Renal cortex interstitium (tissue), 11 donors: ENCODE measurements around the gene C2orf68. TPM values are rescaled to one million over a fixed set of nuclear protein-coding genes. Genes with fewer than 3 reads are reported as not detected.

ENCODE experiments used
- DNase-seq, 11 donors: peaks; one replicate each; pipeline ENCODE4 v3.0.0-alpha.2; 2013; ENCODE audit warnings: low read depth in 9 of 11, low spot score in 4 of 11; ENCODE audit errors: extremely low read depth in 1 of 11
- polyA plus RNA-seq, 3 donors: library from polyadenylated mRNA; unstranded; fragments of 120-200 nt; gene quantifications; one replicate each; pipeline ENCODE4 v1.2.1, GENCODE V29; 2013; ENCODE audit not compliant: insufficient read length in 3 of 3

The C2orf68 gene
- polyA plus RNA-seq, 3 donors: 56.2 to 81.2 (median 61.1) TPM

DNA sequence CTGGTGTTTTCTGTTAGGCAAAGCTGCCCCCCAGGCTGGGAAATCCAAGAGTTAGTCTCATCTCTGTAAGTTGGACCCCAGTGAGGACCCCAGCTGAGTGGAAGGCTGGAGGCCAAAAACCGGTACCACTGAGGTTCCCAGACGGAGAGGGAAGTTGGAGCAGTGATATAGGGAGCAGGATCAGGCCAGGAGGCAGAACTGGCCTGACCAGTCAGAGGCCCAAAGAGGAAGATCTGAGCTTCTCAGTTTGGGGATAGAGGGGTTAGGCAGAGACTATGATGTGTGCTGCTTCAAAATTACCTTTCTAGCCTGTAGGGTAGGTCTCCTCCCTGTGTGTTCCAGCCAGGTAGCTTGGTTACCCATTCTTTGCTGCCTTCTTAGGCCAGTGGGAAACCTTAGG is 20.9 kb downstream of the C2orf68 start:
- no peak for DNase-seq

DNA sequence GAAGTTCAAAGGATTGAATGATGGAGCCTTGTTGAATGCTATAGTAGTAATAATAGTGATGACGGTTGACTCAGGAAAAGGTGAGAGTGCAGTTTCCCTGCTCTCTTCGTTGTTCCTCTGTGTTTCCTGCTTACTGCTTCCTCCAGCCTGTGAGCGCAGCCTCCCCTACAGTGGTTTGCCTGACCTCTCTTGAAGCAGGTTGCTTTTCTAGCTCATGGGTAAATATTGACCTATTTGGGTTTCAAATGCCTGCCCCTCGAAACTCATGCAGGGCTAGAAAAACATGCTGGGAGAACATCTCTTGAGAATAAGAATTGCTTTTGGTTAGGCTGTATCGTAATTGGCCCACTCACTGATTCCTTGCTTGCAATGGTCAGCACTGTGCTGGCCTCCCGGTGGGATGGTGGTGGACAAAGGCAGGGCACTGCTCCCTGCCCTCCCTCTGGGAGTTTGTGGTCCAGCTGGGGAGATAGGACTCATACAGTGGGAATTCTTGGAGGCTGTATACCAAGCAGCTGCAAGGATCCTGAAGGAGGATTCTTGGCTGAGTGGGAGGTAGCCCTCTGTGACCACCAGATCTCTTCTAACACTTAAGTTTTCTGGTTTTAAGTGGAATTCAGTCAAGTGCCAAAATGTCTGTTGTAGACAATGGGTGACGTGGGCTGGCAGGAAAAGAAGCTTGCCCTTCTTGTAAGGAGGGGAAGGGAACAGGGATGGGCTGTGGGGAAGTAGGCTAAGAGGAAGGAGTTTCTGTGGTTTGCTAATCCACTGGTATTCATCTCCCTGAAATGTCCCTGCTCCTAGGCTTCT is 21.7 kb downstream of the C2orf68 start:
- DNase-seq: no peak

DNA sequence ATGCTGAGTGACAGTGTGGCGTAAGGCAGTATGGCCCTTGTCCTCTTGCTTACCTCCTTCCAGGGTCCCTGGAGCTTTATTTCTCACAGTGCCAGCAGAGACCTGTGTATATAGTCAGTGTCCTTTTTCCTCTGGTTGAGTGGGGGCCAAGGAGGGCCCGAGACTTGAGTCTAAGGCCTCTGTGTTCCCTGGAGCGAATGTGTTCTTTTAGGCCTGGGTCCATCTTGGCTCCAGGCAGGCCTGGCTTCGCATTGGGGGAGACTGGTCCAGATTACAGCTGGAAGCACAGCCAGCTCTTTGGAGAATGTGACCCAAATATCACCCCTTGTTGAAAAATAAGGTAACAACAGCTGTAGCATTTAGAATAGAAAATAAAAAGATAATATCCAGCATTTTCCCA is 22.7 kb downstream of the C2orf68 start:
- DNase-seq: no peak

DNA sequence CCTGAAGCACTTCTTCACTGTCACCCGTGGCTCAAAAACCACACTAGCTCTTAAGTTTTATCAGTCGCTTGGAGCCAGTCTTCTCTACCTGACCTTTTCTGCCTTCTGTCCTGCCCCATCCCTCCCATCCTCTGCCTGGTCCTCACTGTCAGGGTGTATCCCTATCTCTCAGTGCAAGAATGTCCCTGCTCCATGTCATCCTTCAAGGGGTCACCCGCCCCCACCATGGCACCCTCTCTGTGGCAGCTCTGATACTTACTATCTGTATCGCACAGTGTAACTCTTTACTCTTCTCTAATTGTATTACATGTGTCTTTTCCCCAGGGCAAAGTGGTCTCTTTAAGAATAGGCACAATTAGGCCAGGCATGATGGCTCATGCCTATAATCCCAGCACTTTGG is 23.2 kb downstream of the C2orf68 start:
- no peak for DNase-seq

DNA sequence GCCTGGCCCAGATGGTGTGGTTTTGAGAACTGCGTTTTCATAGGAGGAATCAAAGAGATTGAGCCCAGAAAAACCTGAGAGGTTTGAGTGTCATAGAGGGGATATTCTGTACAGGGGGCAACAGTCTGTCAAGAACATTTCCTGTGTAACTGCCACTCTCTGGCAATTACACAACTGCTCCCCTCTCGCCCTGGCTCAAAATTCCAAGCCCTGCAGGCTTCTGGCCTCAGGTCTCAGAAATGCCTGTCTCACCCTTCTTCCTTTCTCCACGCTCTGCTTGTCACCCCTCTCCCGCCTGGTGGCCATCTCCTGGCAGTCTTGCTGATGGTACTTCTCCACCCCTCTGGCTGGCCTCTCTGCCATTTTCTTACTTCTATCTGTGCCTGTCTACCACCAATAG is 23.6 kb downstream of the C2orf68 start:
- no peak for DNase-seq

DNA sequence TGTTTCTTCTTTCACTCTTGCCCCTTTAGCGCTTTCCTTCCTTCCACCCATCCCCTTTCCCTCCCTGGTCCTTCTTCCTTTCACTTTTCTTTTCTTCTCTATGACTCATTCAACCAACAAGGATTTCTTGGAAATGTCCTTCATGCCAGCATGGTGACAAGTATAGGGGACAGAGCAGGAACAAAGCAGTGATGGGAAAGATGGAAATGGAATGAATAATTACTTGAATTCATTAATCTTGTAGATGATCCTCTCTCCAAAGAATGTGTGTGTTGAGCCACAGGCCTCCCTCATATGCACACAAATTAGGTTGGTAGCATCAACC is 26.1 kb downstream of the C2orf68 start:
- DNase-seq: no peak

DNA sequence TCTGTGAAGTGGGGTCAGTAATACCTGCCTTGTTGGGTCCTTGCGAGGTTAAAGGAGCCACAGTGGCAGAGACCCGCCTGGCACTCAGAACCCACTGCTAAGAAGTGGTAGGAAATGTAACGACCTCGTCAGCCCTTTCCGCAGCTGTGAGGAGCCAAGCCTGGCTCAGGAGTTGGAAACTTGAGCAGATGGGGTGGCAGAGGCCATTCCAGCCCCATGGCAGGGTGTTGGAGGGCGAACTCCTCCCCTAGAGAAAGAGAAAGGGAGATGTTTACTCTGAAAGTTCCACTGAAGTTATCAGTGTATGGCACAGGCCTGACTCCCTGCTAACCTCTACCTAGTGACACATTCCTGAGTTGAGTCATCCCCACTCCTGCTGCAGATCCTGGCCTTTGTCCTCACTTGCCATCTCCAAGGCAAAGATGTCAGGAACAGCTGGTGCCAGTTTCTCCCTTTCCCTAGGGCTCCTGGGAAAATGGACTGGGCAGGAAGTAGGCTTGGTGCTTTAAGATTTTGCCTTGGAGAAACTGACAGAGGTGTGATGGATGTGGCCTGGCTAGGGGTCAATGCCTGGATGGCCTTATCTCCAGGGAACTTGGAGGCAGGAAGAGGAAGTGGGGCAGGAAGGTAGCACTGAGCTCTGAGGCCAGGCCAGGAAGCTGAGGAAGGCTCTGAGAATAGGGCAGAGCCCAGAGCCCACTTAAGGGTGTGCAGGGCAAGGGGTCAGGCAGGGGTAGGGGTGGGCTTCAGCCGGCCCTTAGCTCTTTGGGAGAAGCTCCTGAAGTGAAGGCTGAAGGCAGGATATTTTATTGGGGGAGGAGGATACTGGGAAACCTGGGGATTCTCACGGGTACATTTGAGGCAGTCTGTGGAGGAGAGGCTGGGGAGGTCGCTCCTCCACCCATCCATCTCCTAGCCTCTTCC is 26.7 kb downstream of the C2orf68 start:
- DNase-seq: peak in 2 of 11 donors; percentile 33 to 63

DNA sequence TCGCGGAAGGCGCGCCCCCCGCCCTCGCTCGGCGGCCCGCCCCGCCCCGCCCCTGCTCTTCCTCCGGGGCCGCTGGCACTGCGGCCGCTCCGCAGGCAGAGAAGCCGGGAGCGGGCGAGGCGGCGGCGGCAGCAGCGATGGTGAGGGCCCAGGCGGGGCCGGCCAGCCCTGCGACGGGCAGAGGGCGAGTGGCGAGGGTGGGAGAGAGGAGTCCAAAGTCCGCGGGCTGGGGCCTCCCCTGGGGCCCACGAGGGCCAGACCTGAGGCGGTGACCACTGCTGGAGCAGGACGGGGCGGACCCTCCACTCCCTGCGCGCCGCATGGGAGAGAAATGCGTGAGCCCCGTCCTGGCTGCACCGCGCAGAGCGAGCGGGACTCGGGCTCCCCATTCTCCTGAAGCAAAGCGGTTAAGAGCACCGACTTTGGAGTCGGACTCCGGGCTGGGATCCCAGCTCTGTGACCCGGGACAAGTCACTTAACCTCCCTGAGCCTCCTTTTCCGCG is 27.5 kb downstream of the C2orf68 start, which contains the start of gene VAMP5:
Gene VAMP5 (plus strand): TSS at position 78 of the 503 bp plus-strand sequence. CDS start 60 bp downstream, at position 138.
- peak in 1 of 11 donors; percentile 41 for DNase-seq

DNA sequence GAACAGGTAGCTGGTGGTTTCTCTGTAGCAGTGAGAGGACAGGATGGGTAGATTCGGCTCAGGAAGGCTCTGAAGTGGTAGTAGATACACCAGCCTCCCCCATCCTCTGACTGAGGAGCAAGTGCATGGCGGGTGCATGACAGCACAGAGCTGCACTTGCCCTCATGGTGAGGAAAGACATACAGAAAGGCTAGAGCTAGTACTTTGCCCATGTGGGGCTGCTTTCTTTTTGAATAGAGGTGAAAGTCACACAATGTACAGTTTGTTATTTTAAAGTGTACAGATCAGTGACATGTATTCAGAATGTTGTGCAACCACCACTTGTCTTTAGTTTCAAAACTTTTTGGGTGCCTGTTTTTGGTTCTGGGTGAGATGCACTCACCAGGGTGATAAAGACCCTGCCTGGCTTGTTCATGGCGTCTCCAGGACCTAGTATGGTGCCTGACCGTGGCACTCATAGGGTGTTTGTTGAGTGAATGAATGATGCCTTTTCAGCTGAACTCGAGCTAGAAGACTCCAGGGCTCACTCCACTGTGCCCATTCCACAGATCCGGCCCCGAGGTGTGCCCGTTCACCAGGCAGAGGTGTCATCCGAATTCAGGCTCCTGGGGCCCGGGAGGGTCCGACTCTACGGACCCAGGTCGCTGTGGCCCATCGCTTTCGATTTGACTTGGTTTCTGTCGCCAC is 28.1 kb downstream of the C2orf68 start:
- no peak for DNase-seq

DNA sequence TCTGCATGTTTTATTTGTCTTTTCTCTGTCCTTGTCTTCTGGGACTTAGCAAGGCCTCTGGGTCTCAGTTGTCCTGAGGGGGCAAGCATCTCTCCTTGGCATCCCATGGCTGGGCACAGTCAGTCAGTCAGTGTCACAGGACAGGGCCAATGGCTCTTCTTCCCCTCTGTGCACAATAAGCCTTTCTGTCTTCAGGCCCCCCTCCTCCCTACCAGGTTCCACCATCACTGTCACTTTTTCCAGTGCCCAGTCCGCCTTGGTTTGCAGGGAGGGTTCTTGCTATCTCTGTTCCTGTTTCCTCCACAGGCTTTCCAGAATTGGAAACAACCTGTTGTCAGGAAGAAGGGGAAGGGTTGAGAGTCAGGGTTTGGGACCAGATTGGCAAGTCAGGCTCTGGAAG is 29.4 kb downstream of the C2orf68 start:
- DNase-seq: no peak

DNA sequence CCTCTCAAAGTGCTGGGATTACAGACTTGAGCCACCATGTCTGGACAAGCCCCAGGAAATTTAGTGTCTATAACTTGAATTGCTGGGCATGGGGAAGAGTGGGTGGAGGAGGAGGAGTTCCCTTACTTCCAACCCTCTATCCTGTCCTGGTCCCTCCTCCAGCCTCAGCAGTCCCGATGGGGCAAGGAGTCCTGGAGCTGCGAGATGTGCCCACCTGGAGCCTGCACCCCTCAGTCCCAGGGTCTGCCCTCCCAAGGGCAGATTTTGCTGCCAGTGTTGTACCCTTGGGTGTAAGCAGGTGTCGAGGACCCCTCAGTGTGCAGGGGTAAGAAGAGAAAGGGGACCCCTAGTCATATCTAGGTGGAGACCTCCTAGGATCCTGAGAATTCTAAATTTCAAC is 31.7 kb downstream of the C2orf68 start:
- DNase-seq: no peak

DNA sequence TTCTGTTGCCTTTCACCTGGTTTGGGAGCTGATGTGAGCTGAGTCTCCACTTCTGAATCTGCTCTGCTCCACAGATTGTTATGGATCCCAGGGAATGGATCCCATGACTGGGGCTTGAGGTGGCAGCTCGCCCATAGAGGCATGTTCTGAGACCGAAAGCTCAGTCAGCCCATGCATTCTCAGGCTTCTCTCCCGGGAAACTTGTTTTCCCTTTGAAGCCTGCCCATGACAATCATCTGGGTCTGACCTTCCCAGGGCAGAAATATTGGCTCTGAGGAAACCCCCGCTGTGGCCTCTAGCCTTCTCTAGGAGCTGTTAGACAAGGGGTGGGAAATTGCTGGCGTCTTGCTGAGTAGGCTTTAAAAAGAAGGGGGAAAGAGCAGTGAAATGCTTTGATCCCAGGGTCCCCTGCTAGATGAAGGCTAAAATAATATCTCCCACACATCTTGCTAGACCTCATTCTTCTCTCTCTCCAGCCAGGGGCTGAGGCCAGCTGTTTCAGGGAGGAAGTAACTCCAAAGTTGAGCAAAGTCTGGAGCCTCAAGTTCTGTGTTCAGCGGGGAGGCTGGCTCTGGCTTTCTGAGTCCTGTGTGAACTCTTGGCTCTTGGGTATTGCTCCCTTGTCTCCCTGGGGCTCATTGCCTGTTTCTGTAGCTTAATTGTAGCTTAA is 32.5 kb downstream of the C2orf68 start:
- peak in 1 of 11 donors; percentile 36 for DNase-seq

DNA sequence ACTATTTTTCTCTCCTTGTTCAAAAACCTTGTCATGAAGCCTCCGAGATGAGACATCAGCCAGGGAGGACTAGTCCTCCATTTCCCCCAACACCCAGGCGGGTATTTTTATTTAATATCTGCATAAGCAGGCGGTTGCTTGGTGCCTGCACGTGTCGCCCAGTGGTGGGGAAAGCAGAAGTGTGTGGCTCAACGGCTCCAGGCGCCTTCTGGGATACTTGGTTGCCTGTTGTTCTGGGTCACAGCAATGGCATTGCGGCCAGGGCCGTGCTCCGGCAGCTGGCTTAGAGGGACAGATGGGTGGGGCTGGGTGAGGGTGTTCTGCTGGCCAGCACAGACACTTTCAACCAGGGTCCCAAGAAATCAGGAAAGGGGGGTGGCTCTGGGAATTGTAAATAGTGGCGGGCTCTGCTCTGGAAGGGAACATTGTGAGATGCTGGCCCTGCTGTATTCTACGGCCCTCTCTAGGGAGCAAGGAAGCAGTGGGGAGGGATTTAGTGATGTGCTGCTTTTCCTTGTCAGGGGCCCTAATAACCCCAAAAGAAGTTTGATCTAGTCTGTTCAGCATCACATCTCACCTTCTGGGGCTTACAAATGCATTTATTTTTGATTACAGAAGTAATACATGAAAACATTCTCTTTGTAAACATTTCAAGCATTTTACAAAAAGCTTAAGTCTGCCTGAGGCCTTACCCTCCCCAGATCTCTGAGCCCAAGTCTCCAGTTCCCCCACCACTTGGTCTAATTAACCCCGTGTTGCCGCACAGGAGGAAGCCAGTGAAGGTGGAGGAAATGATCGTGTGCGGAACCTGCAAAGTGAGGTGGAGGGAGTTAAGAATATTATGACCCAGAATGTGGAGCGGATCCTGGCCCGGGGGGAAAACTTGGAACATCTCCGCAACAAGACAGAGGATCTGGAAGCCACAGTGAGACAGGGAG is 33.4 kb downstream of the C2orf68 start:
- DNase-seq: no peak

DNA sequence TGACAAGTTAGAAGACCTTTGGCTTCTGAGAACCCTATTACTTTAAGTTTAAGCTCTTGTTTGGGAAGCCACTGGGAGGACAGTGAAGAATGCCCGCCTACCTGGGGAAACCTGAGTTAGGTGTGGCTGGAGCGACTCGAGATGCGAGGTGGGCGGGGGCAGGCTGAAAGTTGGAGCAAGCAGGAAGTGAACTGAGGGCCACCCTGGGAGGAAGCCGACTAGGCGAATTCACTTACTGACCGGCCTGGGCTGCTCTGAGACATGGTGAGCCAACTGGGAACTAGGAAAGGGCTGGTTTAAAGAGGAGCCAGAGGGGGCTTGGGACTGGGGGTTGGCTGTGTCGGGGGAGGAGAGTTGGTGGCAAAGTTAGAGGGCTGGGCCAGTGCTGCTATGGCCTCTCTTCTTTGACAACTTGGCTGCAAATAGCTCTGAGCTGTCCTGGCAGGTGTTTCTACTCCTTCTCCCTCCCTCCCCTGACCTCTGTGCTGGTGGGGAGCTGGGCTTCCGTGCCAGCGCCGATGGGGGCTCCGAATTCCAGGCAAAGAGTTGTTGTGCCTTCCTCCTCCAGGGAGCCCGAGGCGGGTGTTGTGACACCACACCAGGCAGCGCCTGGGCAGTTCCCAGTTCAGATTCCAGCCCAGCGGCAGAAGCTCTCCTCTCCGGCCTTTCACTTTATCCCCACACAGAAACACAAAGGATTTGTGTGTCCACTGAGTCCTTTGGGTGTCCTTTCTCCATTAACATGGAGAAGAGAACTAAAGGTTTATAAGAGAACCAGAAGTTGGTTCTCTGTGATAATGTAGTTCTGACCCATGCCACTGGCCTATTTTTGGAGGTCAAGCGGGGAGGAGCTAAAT is 34.3 kb downstream of the C2orf68 start, which contains the start of gene VAMP8:
Gene VAMP8 (plus strand): TSS at position 201 of the 857 bp plus-strand sequence. CDS start 61 bp downstream, at position 262.
- peak in 1 of 11 donors; percentile 52 for DNase-seq

DNA sequence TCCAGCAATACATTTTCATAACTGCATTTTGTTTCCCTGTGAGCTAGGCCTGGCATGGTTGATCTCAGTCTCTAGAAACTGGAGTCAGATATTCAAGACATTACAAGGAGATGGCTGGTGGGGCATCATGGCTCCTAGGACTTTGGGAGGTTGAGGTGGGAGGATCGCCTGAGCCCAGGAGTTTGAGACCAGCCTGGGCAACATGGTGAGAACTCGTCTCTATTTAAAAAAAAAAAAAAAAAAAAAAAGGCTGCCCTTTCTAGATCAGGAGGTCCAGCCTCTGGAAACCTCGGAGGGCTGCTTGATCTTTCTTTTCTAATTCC is 34.8 kb downstream of the C2orf68 start:
- no peak for DNase-seq

DNA sequence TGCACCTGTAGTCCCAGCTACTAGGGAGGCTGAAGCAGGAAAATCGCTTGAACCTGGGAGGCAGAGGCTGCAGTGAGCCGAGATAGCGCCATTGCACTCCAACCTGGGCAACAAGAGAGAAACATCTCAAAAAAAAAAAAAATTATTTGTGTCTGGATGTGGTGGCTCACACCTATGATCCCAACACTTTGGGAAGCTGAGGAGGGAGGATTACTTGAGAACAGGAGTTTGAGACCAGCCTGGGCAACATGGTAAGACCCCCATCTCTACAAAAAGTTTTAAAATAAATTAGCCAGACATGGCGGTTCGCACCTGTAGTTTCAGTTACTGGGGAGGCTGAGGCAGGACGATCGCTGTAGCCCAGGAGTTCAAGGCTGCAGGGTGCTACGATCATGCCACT is 36.1 kb downstream of the C2orf68 start:
- no peak for DNase-seq

DNA sequence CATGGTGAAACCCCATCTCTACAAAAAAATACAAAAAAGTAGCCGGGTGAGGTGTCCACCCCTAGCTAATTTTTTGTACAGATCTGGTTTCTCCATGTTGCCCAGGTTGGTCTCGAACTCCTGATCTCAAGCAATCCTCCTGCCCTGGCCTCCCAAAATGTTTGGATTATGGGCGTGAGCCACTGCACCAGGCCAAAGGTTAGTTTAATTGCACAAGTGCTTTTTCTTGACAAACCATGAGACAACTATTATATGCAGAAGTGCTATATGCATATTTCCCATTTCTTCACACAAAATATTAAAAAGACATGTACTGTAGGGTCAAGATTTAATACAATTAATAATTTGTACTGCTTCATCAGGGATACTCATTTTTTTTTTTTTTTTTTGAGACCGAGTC is 45.6 kb downstream of the C2orf68 start:
- no peak for DNase-seq
